Muscle of leg (tissue), 11 donors: ENCODE data around the gene GSTO2. TPM values are rescaled to one million over a fixed set of nuclear protein-coding genes. Genes with fewer than 3 reads are reported as not detected.

Source experiments
- DNase-seq: peaks from one replicate; pipeline ENCODE4 v3.0.0; 2013
- H3K27ac ChIP-seq: one replicate; pipeline ENCODE4 v1.5.1; 2013; ENCODE audit warnings: mild to moderate bottlenecking, low read length, control low read depth
- H3K27me3 ChIP-seq: one replicate; pipeline ENCODE4 v1.6.1; 2013; ENCODE audit warnings: low read length; ENCODE audit not compliant: control insufficient read depth, insufficient read depth
- H3K36me3 ChIP-seq: one replicate; pipeline ENCODE4 v1.6.1; 2013; ENCODE audit warnings: low read length; ENCODE audit not compliant: control insufficient read depth, insufficient read depth
- H3K4me1 ChIP-seq: one replicate; pipeline ENCODE4 v1.6.1; 2013; ENCODE audit warnings: low read length; ENCODE audit not compliant: control insufficient read depth, insufficient read depth
- H3K4me3 ChIP-seq: one replicate; pipeline ENCODE4 v1.5.1; 2013; ENCODE audit warnings: low read length, control low read depth
- H3K9me3 ChIP-seq: replicated peaks from 2 replicates; pipeline ENCODE4 v1.6.1; 2013; ENCODE audit warnings: low read depth, low read length; ENCODE audit not compliant: control insufficient read depth
- WGBS: methylation state at CpG from one replicate; pipeline ENCODE4 v1.1.5; 2013; ENCODE audit warnings: missing lambda C conversion rate; ENCODE audit not compliant: insufficient coverage; 5-methylcytosine and 5-hydroxymethylcytosine counted together
- polyA plus RNA-seq, 8 donors: library from polyadenylated mRNA; unstranded; fragments of 120-200 nt; gene quantifications; one replicate each; pipeline versions ENCODE4 v1.2.1 to v1.2.3, GENCODE V29; 2013; ENCODE audit warnings: inconsistent platforms in 1 of 8, low replicate concordance in 1 of 8; ENCODE audit not compliant: insufficient read length in 8 of 8, insufficient read depth in 1 of 8
- total RNA-seq: library from RNA; stranded (reverse); fragments of 120-200 nt; gene quantifications from one replicate; pipeline ENCODE4 v1.2.4, GENCODE V29; 2013

The GSTO2 gene
- total and polyA plus RNA-seq, 9 donors, result 0.33 to 2.9 (median 0.84) TPM

GRCh38 chr10:104297697-104298660, 29.0 kb downstream of the GSTO2 start:
- DNase-seq, result no peak
- WGBS, result 53% methylated on average over 9 of the region's 17 CpGs

GRCh38 chr10:104299031-104299904, 30.3 kb downstream of the GSTO2 start:
- Histone ChIP-seq H3K27ac (peak overlapping the region; percentile 65), H3K36me3 (no peaks in the 10 kb centered on the region), H3K4me3 (no peak overlapping the region), H3K9me3 (no peaks in the 10 kb centered on the region), H3K4me1 (peaks cover 24% of the 10 kb centered on the region), H3K27me3 (no peaks in the 10 kb centered on the region)
- WGBS, result 40% methylated on average over 10 of the region's 13 CpGs
- peak; percentile 67 for DNase-seq

More at GRCh38 chr10:104297697-104298660, 29.0 kb downstream of the GSTO2 start:
- H3K4me3 ChIP-seq, result no peak overlapping the region
- H3K27ac ChIP-seq, result no peak overlapping the region
- H3K36me3 ChIP-seq, result no peaks in the 10 kb centered on the region
- H3K4me1 ChIP-seq, result peaks cover 24% of the 10 kb centered on the region
- no peaks in the 10 kb centered on the region for H3K9me3 ChIP-seq
- H3K27me3 ChIP-seq, result no peaks in the 10 kb centered on the region

- Histone ChIP-seq H3K27me3 (no peaks in the 10 kb centered on the region), H3K4me1 (peaks cover 27% of the 10 kb centered on the region), H3K4me3 (no peak overlapping the region), H3K27ac (peak overlapping the region; percentile 69), H3K9me3 (no peaks in the 10 kb centered on the region), H3K36me3 (no peaks in the 10 kb centered on the region)
- peak; percentile 91 for DNase-seq
- WGBS, result 27% methylated on average over 7 of the region's 12 CpGs
These were observed 31.2 kb downstream of the GSTO2 start for GRCh38 chr10:104300002-104300735.

- H3K4me3 ChIP-seq, result no peak overlapping the region
- H3K36me3 ChIP-seq, result no peaks in the 10 kb centered on the region
- DNase-seq, result peak; percentile 87
- 15% methylated on average over 6 of the region's 7 CpGs for WGBS
- no peaks in the 10 kb centered on the region for H3K27me3 ChIP-seq
- H3K4me1 ChIP-seq, result peaks cover 33% of the 10 kb centered on the region
- peak overlapping the region; percentile 69 for H3K27ac ChIP-seq
- no peaks in the 10 kb centered on the region for H3K9me3 ChIP-seq
These were observed 31.8 kb downstream of the GSTO2 start for GRCh38 chr10:104300736-104301292.

GRCh38 chr10:104301907-104302690, 33.1 kb downstream of the GSTO2 start:
- H3K4me3 ChIP-seq, result no peak overlapping the region
- H3K36me3 ChIP-seq, result no peaks in the 10 kb centered on the region
- DNase-seq, result no peak
- no peaks in the 10 kb centered on the region for H3K27me3 ChIP-seq
- no peak overlapping the region for H3K27ac ChIP-seq
- 67% methylated on average over 2 of the region's 3 CpGs for WGBS
- no peaks in the 10 kb centered on the region for H3K9me3 ChIP-seq
- peaks cover 34% of the 10 kb centered on the region for H3K4me1 ChIP-seq

- H3K4me1 ChIP-seq, result peaks cover 40% of the 10 kb centered on the region
- H3K27ac ChIP-seq, result no peak overlapping the region
- no peaks in the 10 kb centered on the region for H3K27me3 ChIP-seq
- H3K9me3 ChIP-seq, result no peaks in the 10 kb centered on the region
- no peaks in the 10 kb centered on the region for H3K36me3 ChIP-seq
- no peak for DNase-seq
- WGBS, result 50% methylated on average over 2 of the region's 2 CpGs
- H3K4me3 ChIP-seq, result no peak overlapping the region
These were observed 34.8 kb downstream of the GSTO2 start for GRCh38 chr10:104303594-104304355.

- Histone ChIP-seq H3K4me1 (peaks cover 36% of the 10 kb centered on the region), H3K9me3 (no peaks in the 10 kb centered on the region), H3K36me3 (no peaks in the 10 kb centered on the region), H3K4me3 (no peak overlapping the region), H3K27ac (no peak overlapping the region), H3K27me3 (no peaks in the 10 kb centered on the region)
- no peak for DNase-seq
- no CpG with 5 or more reads among the region's 4 CpGs for WGBS
These were observed 35.4 kb downstream of the GSTO2 start for GRCh38 chr10:104304356-104304745.

- Histone ChIP-seq H3K9me3 (no peaks in the 10 kb centered on the region), H3K27ac (no peak overlapping the region), H3K4me1 (peaks cover 32% of the 10 kb centered on the region), H3K36me3 (no peaks in the 10 kb centered on the region), H3K4me3 (no peak overlapping the region), H3K27me3 (no peaks in the 10 kb centered on the region)
- DNase-seq, result peak; percentile 11
- WGBS, result 57% methylated on average over 4 of the region's 8 CpGs
These were observed 35.9 kb downstream of the GSTO2 start for GRCh38 chr10:104304927-104305326.
